GM19023 (cell line): Measurements from ENCODE around the gene RCC2.

Experiments
- ATAC-seq: cut with Tn5 transposase; IDR thresholded peaks from one replicate; pipeline ENCODE4 v1.9.1; 2021; ENCODE audit warnings: mild to moderate bottlenecking, moderate library complexity; ENCODE audit not compliant: unreplicated experiment

The RCC2 gene

GRCh38 chr1:17381161-17381560 is 58.3 kb downstream of the RCC2 start:
- no peak for ATAC-seq

DNA sequence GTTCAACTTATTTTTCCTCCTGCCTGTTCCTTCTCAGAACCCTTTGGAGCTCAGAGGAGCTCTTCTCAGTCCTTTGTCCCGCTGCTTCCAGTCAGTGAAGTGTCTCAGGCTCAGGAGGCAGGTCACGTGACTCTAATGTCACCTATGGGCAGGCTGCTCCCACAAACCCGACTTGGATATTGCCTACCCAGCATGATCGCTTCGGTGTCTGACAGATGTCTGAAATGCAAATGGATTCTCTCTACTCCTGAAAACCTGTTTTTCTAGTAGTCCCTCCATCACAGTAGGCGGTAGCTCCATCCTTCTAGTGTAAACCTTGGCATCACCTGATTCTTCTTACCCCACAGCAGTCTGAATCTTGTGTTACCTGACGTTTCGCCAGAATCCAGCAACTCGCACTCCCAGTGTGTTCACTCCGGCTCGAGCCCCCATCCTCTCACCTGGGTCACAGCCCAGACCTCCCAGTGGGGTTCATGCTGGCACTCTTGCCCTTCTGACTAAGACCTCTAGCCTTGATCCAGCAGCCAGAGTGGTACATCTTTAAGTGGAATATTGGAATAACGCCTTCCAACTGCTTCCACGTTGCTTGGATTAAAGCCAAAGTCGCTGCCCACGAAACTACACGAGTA is 62.0 kb downstream of the RCC2 start:
- no peak for ATAC-seq

DNA sequence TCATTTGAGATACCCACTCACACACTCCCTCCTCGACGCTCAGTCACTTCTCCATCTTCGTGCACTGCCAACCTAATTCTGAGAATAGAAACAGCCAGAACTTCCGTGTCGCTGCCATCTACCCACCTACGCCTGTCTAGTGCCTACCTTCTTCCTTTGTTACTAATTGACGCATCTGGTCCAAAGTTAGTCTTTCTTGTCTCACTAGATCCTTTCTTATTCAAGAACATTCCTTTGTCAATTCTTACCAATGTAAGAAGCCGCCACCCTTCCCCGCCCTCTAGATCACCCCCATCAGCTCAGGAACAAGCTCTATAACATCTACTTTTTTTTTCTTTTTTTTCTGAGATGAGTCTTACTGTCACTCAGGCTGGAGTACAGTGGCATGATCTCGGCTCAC is 63.8 kb downstream of the RCC2 start:
- no peak for ATAC-seq

DNA sequence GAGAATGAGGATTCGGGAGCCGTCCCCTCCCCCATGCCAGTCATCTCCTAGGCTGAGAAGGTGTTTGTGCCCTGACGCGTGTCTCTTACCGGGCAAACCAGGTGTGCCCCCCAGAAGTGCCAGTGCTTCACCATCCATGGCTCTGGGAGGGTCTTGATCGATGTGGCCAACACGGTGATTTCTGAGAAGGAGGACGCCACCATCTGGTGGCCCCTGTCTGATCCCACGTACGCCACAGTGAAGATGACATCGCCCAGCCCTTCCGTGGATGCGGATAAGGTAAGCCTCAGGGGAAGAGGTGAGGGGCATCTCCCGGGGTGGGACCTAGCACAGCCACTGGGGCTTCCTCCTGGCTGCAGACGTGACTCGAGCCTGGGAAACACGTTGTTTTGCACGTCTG is 66.5 kb downstream of the RCC2 start:
- no peak for ATAC-seq

- ATAC-seq = no peak
Measured at GRCh38 chr1:17371896-17372295, 67.6 kb downstream of the RCC2 start, which contains the start of gene PADI6. PADI6 (plus strand) TSS chr1:17372196; CDS start chr1:17372246, 50 bp downstream.

- ATAC-seq = no peak
Measured at GRCh38 chr1:17370618-17371017, 68.9 kb downstream of the RCC2 start.

GRCh38 chr1:17369466-17369865 is 70.0 kb downstream of the RCC2 start:
- ATAC-seq = no peak

DNA sequence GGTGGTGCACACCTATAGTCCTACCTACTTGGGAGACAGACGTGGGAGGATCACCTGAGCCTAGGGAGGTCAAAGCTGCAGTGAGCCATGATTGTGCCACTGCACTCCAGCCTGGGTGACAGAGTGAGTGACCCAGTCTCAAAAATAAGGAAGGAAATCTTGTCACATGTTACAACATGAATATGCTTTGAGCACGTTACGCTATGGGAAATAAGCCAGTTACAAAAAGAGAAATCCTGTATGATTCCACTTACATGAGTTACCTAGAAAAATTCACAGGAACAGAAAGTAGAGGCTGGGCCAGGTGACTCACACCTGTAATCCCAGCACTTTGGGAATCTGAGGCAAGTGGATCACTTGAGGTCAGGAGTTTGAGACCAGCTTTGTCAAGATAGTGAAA is 74.2 kb downstream of the RCC2 start:
- ATAC-seq = no peak

DNA sequence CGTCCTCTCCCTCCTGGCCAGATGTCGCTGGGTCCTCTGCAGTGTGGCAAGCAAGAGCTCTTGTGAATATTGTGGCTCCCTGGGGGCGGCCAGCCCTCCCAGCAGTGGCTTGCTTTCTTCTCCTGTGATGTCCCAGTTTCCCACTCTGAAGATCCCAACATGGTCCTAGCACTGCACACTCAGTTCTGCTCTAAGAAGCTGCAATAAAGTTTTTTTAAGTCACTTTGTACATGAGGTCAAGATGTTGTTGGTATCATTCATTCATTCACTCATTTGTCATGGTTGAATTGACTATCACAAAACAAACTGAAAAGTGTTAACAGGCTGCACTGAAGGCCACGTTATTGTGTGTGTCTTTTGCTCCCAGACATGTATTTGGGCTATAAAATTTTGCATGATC is 75.7 kb downstream of the RCC2 start:
- no peak for ATAC-seq

DNA sequence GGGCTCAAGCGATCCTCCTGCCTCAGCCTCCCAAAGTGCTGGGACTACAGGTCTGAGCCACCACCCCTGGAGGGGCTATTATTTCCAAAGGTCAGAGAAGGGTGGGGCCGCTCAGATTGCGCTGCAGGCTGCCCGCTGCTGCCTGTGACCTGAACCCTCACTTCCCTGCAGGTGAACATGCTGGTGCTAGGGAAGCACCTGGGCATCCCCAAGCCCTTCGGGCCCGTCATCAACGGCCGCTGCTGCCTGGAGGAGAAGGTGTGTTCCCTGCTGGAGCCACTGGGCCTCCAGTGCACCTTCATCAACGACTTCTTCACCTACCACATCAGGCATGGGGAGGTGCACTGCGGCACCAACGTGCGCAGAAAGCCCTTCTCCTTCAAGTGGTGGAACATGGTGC is 76.1 kb downstream of the RCC2 start:
- no peak for ATAC-seq

DNA sequence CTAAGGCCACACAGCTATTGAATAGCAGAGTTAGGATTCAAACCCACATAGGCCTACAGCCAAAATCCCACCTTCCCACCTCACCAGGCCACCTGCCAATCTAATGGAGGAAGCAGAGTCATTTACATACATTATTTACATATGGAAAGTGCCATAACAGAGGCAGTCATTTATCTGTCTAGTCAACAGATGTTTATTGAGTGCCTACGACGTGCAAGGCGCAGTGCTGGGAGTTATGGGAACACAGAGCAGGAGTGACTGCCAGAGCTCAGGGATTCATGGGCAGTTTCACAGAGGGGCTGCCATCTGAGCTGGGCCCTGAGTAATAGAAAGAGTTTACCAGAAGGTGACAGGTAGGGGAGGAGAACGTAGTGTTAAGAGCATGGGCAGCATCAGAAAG is 77.8 kb downstream of the RCC2 start:
- no peak for ATAC-seq

- no peak for ATAC-seq
Measured at GRCh38 chr1:17360272-17360956, 79.1 kb downstream of the RCC2 start.

DNA sequence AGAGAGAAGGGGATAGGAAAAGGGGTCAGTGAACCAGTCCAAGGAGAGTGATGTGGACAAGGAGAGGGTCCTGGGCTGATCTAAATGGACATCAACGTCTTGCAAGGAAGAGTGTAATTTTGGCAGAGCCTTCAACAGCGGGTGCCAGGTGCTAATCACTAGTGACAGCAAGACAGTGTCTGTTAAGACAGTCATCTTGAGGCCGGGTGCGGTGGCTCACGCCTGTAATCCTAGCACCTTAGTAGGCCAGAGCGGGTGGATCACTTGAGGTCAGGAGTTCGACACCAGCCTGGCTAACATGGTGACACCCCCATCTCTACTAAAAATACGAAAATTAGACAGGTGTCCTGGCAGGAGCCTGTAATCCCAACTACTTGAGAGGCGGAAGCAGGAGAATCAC is 79.7 kb downstream of the RCC2 start:
- no peak for ATAC-seq

- ATAC-seq = no peak
Measured at GRCh38 chr1:17359031-17359430, 80.4 kb downstream of the RCC2 start.

GRCh38 chr1:17358557-17358956 is 80.9 kb downstream of the RCC2 start:
- ATAC-seq = no peak
